HG03108 (cell line): ENCODE results near the gene TLCD3B.

Source experiments
- ATAC-seq: cut with Tn5 transposase; IDR thresholded peaks from one replicate; pipeline ENCODE4 v1.9.1; 2021; ENCODE audit warnings: moderate library complexity; ENCODE audit not compliant: unreplicated experiment

TLCD3B gene

DNA sequence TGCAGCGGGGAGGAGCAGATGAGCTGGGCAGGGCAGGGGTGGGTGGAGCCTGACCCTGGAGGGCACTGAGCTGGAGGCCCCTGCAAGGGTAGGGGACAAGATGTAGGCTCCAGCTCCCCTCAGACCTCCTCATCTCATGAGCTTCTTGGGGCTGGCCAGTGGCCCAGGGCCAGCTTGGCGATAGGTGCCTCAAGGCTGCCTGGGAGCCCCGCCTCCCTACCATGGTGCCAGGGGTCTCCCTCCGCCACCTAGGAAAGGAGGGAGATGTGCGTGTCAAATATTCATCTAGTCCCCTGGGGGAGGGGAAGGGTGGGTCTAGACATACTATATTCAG, 39.5 kb downstream of the TLCD3B start:
- ATAC-seq, result no peak

DNA sequence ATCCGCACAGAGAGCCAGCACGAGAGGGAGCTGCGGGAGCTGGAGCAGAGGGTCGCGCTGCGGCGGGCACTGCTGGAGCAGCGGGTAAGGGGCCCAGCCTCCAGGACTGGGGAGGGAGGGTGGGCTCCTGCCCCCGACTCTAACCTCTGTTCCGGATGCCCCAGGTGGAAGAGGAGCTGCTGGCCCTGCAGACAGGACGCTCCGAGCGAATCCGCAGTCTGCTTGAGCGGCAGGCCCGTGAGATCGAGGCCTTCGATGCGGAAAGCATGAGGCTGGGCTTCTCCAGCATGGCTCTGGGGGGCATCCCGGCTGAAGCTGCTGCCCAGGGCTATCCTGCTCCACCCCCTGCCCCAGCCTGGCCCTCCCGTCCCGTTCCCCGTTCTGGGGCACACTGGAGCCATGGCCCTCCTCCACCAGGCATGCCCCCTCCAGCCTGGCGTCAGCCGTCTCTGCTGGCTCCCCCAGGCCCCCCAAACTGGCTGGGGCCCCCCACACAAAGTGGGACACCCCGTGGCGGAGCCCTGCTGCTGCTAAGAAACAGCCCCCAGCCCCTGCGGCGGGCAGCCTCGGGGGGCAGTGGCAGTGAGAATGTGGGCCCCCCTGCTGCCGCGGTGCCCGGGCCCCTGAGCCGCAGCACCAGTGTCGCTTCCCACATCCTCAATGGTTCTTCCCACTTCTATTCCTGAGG, 40.0 kb downstream of the TLCD3B start:
- no peak for ATAC-seq

- no peak for ATAC-seq
These were observed 41.0 kb downstream of the TLCD3B start for GRCh38 chr16:29990034-29990433.

DNA sequence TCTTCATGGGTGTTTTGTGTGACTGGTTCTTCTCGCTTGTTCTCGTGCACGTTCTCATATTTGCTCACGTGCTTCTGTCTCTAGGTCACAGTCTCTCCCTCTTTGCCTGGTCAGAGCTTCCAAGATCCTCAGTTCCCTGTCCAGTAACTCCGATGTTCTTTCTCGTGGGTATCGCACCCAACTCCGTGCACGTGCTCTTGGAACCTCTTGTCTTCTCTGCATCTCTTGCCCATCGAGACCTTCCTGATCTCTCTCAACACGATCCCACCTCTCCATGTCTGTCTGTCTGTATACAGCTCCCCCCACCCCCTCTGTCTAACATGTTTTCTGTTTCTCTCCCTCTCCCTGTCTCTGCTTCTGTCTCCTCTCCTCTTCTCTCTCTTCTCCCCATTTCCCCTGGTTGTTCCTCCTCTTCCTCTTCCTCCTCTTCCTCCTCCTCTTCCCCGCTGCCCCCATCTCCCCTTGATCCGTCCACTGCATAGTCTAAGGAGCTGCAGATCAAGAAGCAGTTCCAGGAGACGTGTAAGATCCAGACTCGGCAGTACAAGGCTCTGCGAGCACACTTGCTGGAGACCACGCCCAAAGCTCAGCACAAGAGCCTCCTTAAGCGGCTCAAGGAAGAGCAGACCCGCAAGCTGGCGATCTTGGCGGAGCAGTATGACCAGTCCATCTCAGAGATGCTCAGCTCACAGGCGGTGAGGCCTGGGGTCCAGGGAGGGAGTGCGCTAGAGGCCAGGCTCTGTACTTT, 41.8 kb downstream of the TLCD3B start:
- no peak for ATAC-seq

DNA sequence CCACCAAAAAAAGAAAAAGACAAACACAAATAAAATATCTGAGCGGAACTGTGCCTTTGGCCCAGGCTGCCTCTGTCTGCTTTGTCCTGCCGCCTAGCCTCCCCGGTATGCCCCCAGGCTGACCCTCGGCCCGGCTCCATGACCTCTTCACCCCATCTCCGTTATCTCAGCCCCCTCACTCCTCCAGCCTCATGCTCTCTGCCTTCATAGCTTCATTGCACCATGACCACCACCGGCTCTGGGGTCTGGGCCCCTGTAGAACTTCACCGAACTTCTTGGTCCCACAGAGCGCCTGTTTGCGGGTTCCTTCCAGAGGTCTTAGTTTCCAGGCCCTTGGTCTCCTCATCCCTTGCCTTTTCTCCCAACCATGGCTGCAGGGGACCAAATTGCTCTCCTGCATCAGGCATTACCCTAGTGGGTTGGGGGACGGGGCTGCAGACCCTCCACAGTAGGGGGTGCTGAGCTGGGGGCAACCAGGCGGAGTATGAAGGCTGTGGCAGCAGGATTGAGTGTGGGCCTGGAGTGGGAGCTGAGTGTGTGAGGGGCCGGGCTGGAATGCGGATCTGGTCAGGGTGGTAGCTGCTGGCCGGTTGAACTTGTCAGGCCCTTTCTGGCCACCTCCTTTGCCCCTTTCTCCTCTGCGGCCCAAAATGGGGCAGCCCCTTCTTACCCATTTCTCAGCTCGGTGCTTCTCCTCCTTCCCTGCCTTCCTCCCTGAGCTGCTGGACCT, 42.6 kb downstream of the TLCD3B start:
- no peak for ATAC-seq

DNA sequence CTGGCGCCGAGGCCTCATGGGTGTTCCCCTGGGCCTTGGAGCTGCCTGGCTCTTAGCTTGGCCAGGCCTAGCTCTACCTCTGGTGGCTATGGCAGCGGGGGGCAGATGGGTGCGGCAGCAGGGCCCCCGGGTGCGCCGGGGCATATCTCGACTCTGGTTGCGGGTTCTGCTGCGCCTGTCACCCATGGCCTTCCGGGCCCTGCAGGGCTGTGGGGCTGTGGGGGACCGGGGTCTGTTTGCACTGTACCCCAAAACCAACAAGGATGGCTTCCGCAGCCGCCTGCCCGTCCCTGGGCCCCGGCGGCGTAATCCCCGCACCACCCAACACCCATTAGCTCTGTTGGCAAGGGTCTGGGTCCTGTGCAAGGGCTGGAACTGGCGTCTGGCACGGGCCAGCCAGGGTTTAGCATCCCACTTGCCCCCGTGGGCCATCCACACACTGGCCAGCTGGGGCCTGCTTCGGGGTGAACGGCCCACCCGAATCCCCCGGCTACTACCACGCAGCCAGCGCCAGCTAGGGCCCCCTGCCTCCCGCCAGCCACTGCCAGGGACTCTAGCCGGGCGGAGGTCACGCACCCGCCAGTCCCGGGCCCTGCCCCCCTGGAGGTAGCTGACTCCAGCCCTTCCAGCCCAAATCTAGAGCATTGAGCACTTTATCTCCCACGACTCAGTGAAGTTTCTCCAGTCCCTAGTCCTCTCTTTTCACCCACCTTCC, 43.5 kb downstream of the TLCD3B start:
- no peak for ATAC-seq

- ATAC-seq, result no peak
These were observed 44.1 kb downstream of the TLCD3B start for GRCh38 chr16:29986931-29987330.

GRCh38 chr16:29986231-29986630, 44.8 kb downstream of the TLCD3B start:
- ATAC-seq, result no peak

GRCh38 chr16:29985271-29985811, 45.7 kb downstream of the TLCD3B start:
- no peak for ATAC-seq

GRCh38 chr16:29984764-29985147, 46.3 kb downstream of the TLCD3B start:
- ATAC-seq, result no peak

GRCh38 chr16:29984137-29984763, 46.8 kb downstream of the TLCD3B start:
- no peak for ATAC-seq

GRCh38 chr16:29983420-29984136, 47.5 kb downstream of the TLCD3B start:
- ATAC-seq, result no peak

GRCh38 chr16:29982560-29983419, 48.3 kb downstream of the TLCD3B start:
- ATAC-seq, result no peak

DNA sequence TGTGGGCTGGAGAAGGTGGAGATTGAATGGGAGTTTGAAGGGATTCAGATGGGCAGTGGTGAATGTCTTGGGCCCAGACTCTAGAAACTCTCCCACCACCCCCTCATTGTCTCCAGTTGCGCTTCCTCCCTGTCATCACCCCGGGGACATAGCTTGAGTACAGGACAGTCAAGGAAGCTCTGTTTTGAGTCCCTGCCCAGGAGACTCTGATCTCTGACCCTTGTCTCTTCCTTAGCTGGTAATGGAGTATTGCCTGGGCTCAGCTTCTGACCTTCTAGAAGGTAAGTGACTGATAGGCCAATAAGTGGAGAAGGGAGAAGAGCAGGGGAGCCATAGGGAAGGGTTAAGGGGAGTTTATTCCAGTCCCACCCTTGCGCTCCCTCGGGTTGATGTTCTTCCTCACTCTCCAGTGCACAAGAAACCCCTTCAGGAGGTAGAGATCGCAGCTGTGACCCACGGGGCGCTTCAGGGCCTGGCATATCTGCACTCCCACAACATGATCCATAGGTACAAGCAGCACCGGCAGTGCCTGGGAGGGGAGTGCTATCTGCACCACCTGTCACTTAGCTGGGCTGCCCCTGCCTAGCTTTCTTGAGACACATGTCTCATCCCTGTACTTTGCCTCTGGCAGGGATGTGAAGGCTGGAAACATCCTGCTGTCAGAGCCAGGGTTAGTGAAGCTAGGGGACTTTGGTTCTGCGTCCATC, 52.4 kb downstream of the TLCD3B start:
- no peak for ATAC-seq

DNA sequence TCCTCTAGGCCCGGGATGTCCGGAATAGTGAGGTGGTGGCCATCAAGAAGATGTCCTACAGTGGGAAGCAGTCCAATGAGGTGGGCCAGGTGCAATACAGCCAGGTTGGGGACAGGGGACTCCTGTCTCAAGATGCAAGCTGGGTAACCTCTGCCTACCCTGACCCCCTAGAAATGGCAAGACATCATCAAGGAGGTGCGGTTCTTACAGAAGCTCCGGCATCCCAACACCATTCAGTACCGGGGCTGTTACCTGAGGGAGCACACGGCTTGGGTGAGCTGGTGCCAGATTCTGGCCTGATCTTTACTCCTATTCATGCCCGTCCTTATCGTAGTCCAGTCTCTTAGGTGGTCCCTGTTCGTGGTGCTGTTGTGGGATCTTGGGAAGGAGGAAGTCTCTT, 53.0 kb downstream of the TLCD3B start:
- no peak for ATAC-seq

DNA sequence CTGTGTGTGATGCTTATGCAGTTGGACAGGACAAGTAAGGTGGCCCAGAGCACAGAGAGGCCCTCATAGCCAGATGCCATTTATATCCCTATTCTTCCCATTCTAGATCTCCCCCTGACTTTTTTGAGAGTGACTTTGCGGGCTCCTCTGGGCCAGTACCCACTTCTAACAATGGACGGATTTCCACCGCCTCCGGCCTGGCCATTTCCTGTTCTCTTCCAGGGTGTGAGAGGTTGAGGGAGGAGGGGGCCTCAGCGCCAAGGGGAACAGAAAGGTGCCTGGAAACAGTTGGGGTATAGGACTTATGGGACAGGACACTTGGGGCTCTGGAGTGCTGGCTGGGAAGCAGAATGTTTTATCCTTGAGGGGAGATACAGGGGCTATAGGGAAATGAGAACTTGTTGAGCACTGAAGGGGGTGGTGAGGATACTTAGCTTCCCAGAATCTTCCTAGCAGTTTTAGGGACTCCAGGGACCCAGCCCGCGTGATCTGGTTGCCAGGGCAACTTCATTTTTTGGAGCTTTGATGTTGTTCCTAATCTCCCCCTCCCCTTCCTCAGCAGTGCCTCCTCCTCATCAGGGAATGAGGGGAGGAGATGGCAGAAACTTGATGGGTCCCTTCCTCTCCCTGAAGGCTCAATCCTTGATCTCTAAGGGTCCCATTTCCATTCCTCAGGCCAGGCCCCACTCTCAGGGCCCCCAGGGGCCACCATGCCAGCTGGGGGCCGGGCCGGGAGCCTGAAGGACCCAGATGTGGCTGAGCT, 53.8 kb downstream of the TLCD3B start:
- no peak for ATAC-seq

DNA sequence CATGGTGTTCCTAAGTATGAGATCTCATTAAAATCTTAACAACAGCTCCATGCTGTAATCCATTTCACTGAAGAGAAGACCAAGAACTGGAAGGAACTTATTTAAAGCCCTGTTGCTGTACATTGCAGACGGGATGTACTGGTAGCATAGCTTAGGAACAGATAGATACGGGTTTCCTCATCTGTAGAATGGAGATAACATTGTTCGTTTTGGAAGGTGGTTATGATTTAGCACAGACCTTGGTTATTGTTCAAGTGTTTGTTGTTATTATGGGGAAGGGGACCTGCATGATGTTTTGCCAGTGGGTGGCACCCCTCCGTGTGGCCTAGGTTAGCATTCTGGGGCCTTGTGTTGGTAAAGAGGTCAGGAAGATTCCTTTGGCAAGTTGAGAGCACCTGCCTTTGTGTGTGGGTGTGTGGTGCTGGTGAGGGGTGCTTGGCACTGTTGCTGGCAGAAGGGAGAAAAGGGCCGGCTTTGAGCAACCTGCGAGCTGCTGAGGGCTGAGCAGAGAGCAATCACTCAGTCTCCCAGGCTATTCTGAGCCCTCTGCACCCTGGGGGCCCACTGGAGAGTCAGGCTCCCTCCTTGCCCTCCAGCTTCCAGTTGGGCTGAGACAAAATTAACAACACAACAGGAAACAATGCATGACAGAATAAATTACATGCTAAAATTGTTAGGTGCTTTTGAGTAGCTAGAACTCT, 55.1 kb downstream of the TLCD3B start:
- no peak for ATAC-seq
